Stimulated activated CD4-positive, alpha-beta T cell treated with anti-CD3 and anti-CD28 coated beads, Interleukin-1b, Interleukin-23, amount 100 ng/mL, for 48 hours (primary cell): ENCODE measurements around the gene C1orf50.

Experiments
- DNase-seq: peaks from one replicate; pipeline ENCODE4 v3.0.0-alpha.2; 2020

The C1orf50 gene

GRCh38 chr1:42765269-42765668 lies 1.8 kb upstream of the C1orf50 start:
- no peak for DNase-seq

GRCh38 chr1:42765832-42766740 lies 963 bp upstream of the C1orf50 start:
- DNase-seq: peak; percentile 47

- no peak for DNase-seq
Measured at GRCh38 chr1:42767510-42768000, 506 bp downstream of the C1orf50 start.

GRCh38 chr1:42768172-42768571 lies 1.1 kb downstream of the C1orf50 start:
- DNase-seq: no peak

- DNase-seq: no peak
Measured at GRCh38 chr1:42769811-42770210, 2.8 kb downstream of the C1orf50 start.

- no peak for DNase-seq
Measured at GRCh38 chr1:42773420-42773819, 6.4 kb downstream of the C1orf50 start.

- no peak for DNase-seq
Measured at GRCh38 chr1:42774928-42775526, 8.0 kb downstream of the C1orf50 start.

GRCh38 chr1:42776502-42776901 lies 9.5 kb downstream of the C1orf50 start:
- DNase-seq: no peak

- no peak for DNase-seq
Measured at GRCh38 chr1:42777852-42778251, 10.8 kb downstream of the C1orf50 start.

- no peak for DNase-seq
Measured at GRCh38 chr1:42779725-42780124, 12.7 kb downstream of the C1orf50 start.

- no peak for DNase-seq
Measured at GRCh38 chr1:42780176-42780575, 13.1 kb downstream of the C1orf50 start.

- no peak for DNase-seq
Measured at GRCh38 chr1:42783092-42783491, 16.0 kb downstream of the C1orf50 start.

- DNase-seq: no peak
Measured at GRCh38 chr1:42784547-42784945, 17.5 kb downstream of the C1orf50 start.

- peak; percentile 52 for DNase-seq
Measured at GRCh38 chr1:42784946-42785693, 18.1 kb downstream of the C1orf50 start, which contains the start of gene TMEM269. Gene TMEM269 (plus strand): TSS chr1:42784991. CDS start chr1:42789894, 4,903 bp downstream.

GRCh38 chr1:42786097-42786496 lies 19.0 kb downstream of the C1orf50 start:
- no peak for DNase-seq

GRCh38 chr1:42788021-42788420 lies 21.0 kb downstream of the C1orf50 start:
- DNase-seq: no peak

- no peak for DNase-seq
Measured at GRCh38 chr1:42793824-42794223, 26.8 kb downstream of the C1orf50 start.

- DNase-seq: no peak
Measured at GRCh38 chr1:42797414-42797813, 30.4 kb downstream of the C1orf50 start.

GRCh38 chr1:42797979-42798378 lies 30.9 kb downstream of the C1orf50 start:
- DNase-seq: no peak

GRCh38 chr1:42801832-42802473 lies 34.9 kb downstream of the C1orf50 start:
- DNase-seq: no peak

- DNase-seq: no peak
Measured at GRCh38 chr1:42806171-42806570, 39.1 kb downstream of the C1orf50 start.

- no peak for DNase-seq
Measured at GRCh38 chr1:42806593-42806992, 39.5 kb downstream of the C1orf50 start.
